HUES64 (cell line): ENCODE results near the gene SETD5.

Source experiments
- H3K27ac ChIP-seq: 2 replicates; pipeline ENCODE4 v1.7.0; 2013; ENCODE audit warnings: low read depth, low read length, inconsistent platforms
- H3K27me3 ChIP-seq: 2 replicates; pipeline ENCODE4 v1.6.1; 2013; ENCODE audit warnings: mild to moderate bottlenecking, low read length; ENCODE audit not compliant: insufficient read depth
- H3K36me3 ChIP-seq: 2 replicates; pipeline ENCODE4 v1.6.1; 2013; ENCODE audit warnings: mild to moderate bottlenecking, low read length; ENCODE audit not compliant: insufficient read depth
- H3K4me1 ChIP-seq: 2 replicates; pipeline ENCODE4 v1.6.1; 2013; ENCODE audit warnings: mild to moderate bottlenecking, low read length, moderate library complexity; ENCODE audit not compliant: insufficient read depth
- H3K4me3 ChIP-seq: 2 replicates; pipeline ENCODE4 v1.5.1; 2013; ENCODE audit warnings: mild to moderate bottlenecking, low read length, moderate library complexity
- H3K9ac ChIP-seq: 2 replicates; pipeline ENCODE4 v1.6.1; 2013; ENCODE audit warnings: mild to moderate bottlenecking, low read depth, low read length
- H3K9me3 ChIP-seq: 2 replicates; pipeline ENCODE4 v1.6.1; 2013; ENCODE audit warnings: low read depth, low read length; ENCODE audit not compliant: insufficient read depth
- WGBS: fragments of 150-250, 120-280 bp; methylation state at CpG from one replicate; pipeline ENCODE4 v1.1.7; 2013; ENCODE audit warnings: missing lambda C conversion rate; 5-methylcytosine and 5-hydroxymethylcytosine counted together

SETD5 gene

DNA sequence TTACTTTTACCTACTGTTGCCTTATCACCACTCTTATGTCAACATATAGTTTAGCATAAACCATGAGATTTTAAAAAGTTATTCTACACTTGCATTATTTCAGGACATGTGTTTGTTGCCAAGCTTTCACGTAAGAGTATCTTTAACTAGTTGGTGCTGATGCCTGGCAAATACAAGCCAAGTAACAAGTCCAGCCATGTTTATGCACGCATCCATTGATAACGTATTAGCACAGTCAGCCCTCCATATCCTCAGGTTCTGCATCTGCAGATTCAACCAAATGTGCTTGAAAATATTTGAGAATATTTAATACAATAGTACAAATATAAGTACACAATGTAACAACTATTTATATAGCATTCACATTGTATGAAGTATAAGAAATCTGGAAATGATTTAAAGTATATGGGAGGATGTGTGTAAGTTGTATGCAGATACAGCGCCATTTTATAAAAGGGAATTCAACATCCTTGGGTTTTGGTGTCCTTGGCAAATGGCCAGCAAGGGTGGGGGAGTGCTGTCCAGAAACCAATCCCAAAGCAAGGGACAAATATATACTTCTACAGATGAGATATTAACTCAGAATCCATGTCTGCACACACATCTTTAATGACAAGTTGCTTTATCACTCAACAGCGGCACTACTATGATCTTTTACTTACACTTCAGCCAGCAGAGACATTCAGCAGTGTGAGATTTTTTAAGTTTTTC lies 8.7 kb upstream of the SETD5 start:
- Histone ChIP-seq H3K27ac (no peak overlapping the region), H3K9ac (no peak overlapping the region), H3K4me3 (no peak overlapping the region), H3K4me1 (no peaks in the 10 kb centered on the region), H3K27me3 (no peaks in the 10 kb centered on the region), H3K9me3 (no peaks in the 10 kb centered on the region), H3K36me3 (peaks cover 99% of the 10 kb centered on the region)
- WGBS: 97% methylated on average over 5 of the region's 5 CpGs

- Histone ChIP-seq H3K36me3 (peaks cover 99% of the 10 kb centered on the region), H3K9ac (no peak overlapping the region), H3K4me3 (no peak overlapping the region), H3K4me1 (peaks cover 15% of the 10 kb centered on the region; the same call in 1 of the 2 replicates), H3K27ac (no peak overlapping the region), H3K9me3 (no peaks in the 10 kb centered on the region), H3K27me3 (no peaks in the 10 kb centered on the region)
- WGBS: 95% methylated on average over 5 of the region's 5 CpGs
Observed at GRCh38 chr3:9390265-9390888, 7.0 kb upstream of the SETD5 start.

DNA sequence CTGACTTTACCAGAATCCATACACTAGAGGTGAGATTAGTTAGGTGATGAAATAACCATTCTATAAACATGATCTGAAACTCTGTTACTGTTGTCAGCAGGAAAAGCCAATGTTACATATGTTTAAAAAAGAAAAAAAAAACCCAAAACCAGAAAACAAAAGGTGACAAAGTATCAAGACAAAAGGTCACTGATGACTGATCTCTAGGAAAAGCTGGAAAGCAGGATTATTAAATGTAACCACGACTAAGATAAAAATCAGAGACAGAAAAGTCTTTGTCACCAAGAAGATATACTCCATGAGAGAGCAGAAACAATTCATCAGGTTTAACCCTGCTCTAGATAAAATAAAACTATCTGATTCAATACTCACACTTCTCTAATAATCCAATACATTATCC lies 5.4 kb upstream of the SETD5 start:
- Histone ChIP-seq H3K4me1 (peaks cover 16% of the 10 kb centered on the region; the same call in 1 of the 2 replicates), H3K36me3 (peaks cover 85% of the 10 kb centered on the region)
- WGBS: 75% methylated on average over 1 of the region's 1 CpG

DNA sequence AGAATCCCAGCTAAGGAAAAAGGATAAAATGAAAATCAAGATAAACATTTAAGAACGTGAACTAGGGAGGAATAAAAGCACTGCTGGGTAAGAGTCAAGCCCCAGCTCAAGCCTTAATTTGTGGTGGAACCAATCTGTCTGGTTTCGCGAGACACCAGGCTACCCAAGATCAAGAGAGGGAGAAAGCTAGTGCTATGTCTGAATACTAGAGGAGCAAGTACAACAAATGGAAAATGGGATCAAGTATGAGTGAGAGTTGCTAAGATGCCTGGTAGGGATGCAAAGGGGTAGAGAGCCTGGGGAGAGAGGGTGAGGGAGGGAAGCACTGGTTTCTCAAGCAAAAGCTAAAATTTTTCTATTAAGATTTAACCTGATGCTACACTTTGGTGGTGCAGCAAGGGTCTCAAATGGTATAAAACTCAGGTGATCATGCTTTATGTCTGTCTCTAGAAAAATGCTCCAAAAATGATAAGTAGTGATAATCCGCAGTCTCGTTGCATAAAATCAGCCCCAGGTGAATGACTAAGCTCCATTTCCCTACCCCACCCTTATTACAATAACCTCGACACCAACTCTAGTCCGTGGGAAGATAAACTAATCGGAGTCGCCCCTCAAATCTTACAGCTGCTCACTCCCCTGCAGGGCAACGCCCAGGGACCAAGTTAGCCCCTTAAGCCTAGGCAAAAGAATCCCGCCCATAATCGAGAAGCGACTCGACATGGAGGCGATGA lies 1.7 kb upstream of the SETD5 start:
- H3K36me3 ChIP-seq: peaks cover 48% of the 10 kb centered on the region
- no peaks in the 10 kb centered on the region for H3K27me3 ChIP-seq
- peak overlapping the region; percentile 80 for H3K4me3 ChIP-seq
- no peaks in the 10 kb centered on the region for H3K9me3 ChIP-seq
- peaks cover 28% of the 10 kb centered on the region for H3K4me1 ChIP-seq
- H3K27ac ChIP-seq: peak overlapping the region; percentile 98
- 11% methylated on average over 15 of the region's 15 CpGs for WGBS
- peak overlapping the region; percentile 81 for H3K9ac ChIP-seq

More for the DNA sequence above, 5.4 kb upstream of the SETD5 start:
- Histone ChIP-seq H3K9me3 (no peaks in the 10 kb centered on the region), H3K27me3 (no peaks in the 10 kb centered on the region), H3K27ac (no peak overlapping the region), H3K4me3 (no peak overlapping the region), H3K9ac (no peak overlapping the region)

DNA sequence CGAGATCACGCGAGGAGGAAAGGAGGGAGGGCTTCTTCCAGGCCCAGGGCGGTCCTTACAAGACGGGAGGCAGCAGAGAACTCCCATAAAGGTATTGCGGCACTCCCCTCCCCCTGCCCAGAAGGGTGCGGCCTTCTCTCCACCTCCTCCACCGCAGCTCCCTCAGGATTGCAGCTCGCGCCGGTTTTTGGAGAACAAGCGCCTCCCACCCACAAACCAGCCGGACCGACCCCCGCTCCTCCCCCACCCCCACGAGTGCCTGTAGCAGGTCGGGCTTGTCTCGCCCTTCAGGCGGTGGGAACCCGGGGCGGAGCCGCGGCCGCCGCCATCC lies 1.1 kb upstream of the SETD5 start:
- H3K4me1 ChIP-seq: peaks cover 34% of the 10 kb centered on the region
- no peaks in the 10 kb centered on the region for H3K27me3 ChIP-seq
- peaks cover 42% of the 10 kb centered on the region for H3K36me3 ChIP-seq
- WGBS: under 1% methylated on average over 25 of the region's 25 CpGs
- peak overlapping the region; percentile 98 for H3K27ac ChIP-seq
- H3K9me3 ChIP-seq: no peaks in the 10 kb centered on the region
- peak overlapping the region; percentile 81 for H3K9ac ChIP-seq
- H3K4me3 ChIP-seq: peak overlapping the region; percentile 80

DNA sequence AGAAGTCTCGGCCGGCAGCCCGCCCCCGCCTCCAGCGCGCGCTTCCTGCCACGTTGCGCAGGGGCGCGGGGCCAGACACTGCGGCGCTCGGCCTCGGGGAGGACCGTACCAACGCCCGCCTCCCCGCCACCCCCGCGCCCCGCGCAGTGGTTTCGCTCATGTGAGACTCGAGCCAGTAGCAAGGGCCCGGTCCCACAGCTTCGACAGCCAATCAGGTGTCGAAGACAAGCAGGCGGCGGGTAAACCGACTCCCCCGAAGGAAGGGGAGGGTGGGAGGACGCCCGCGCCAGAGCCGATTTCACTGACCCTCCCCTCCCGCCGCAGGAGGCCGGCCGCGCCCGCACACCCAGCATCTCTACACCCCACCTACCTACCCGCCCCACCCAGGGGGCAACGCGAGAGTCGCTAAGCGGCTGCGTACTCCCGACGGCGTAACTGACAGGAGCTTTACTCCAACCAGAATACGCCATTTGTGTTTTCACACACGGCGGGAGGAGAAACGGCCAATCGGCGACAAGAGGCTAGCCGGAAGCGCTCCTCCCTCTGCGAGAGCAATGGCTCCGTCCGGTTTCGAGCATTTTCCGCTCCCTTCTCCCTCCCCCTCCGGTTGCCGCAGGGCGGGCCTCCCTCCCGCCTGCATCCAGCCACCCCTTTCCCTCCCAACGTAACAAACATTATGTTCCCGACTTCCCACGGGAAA lies 633 bp upstream of the SETD5 start:
- Histone ChIP-seq H3K36me3 (peaks cover 37% of the 10 kb centered on the region), H3K27me3 (no peaks in the 10 kb centered on the region), H3K27ac (peak overlapping the region; percentile 98), H3K9me3 (no peaks in the 10 kb centered on the region), H3K4me1 (peaks cover 39% of the 10 kb centered on the region), H3K4me3 (peak overlapping the region; percentile 80), H3K9ac (peak overlapping the region; percentile 81)
- under 1% methylated on average over 70 of the region's 71 CpGs for WGBS

GRCh38 chr3:9397906-9398699 lies 688 bp downstream of the SETD5 start:
- no peaks in the 10 kb centered on the region for H3K27me3 ChIP-seq
- under 1% methylated on average over 46 of the region's 47 CpGs for WGBS
- H3K9ac ChIP-seq: peak overlapping the region; percentile 99
- H3K4me3 ChIP-seq: peak overlapping the region; percentile 98
- peaks cover 51% of the 10 kb centered on the region for H3K4me1 ChIP-seq
- peaks cover 24% of the 10 kb centered on the region for H3K36me3 ChIP-seq
- H3K9me3 ChIP-seq: no peaks in the 10 kb centered on the region
- H3K27ac ChIP-seq: peak overlapping the region; percentile 99

GRCh38 chr3:9398700-9399336 lies 1.4 kb downstream of the SETD5 start:
- peaks cover 17% of the 10 kb centered on the region for H3K36me3 ChIP-seq
- peak overlapping the region; percentile 98 for H3K4me3 ChIP-seq
- H3K9me3 ChIP-seq: no peaks in the 10 kb centered on the region
- H3K9ac ChIP-seq: peak overlapping the region; percentile 99
- peak overlapping the region; percentile 99 for H3K27ac ChIP-seq
- peaks cover 57% of the 10 kb centered on the region for H3K4me1 ChIP-seq
- WGBS: 2% methylated on average over 7 of the region's 7 CpGs
- no peaks in the 10 kb centered on the region for H3K27me3 ChIP-seq

DNA sequence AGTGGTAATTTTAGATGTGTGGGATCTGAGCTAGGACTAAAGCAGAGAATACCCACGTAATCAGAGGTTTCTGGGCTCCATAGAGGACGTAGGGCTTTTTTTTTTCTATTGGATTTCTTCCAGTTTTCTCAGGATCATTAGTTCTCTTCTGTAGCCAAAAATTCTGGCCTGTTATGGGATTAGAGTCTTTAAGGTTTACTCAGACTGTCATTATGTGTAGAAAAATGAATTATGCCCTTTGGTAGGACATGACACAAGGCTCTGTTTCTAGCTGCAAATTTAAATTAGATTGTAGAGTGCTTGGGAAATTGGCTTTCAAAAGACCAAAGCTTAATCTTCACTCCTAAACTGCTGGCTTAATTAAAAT lies 1.9 kb downstream of the SETD5 start:
- WGBS: 12% methylated on average over 2 of the region's 2 CpGs
- Histone ChIP-seq H3K9ac (peak overlapping the region; percentile 99), H3K36me3 (peaks cover 12% of the 10 kb centered on the region), H3K27ac (peak overlapping the region; percentile 52), H3K27me3 (no peaks in the 10 kb centered on the region), H3K4me1 (peaks cover 58% of the 10 kb centered on the region), H3K4me3 (peak overlapping the region; percentile 98), H3K9me3 (no peaks in the 10 kb centered on the region)

DNA sequence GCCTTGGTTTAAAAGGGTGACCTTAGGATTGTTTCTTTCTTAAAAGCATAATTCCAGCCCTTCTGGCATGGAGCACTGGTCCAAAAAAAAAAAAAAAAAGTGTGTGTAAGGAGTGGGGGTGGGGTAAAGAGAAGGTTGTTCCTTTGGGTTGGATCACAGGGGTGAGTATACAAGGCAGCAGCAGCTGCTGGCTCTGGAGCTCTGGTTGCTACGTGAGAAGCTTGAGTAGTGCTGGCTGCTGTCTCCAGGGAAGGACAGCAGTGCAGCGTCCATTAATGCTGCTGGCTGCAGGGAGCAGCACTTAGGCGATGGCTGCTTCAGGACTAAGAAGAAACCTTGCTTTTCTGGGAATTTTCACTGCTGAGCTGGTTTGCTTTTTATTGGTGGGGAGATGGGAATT lies 2.3 kb downstream of the SETD5 start:
- H3K4me1 ChIP-seq: peaks cover 59% of the 10 kb centered on the region
- peak overlapping the region; percentile 99 for H3K9ac ChIP-seq
- H3K27ac ChIP-seq: peak overlapping the region; percentile 52
- WGBS: under 1% methylated on average over 3 of the region's 3 CpGs
- H3K9me3 ChIP-seq: no peaks in the 10 kb centered on the region
- peaks cover 8% of the 10 kb centered on the region for H3K36me3 ChIP-seq
- no peaks in the 10 kb centered on the region for H3K27me3 ChIP-seq
- H3K4me3 ChIP-seq: peak overlapping the region; percentile 98
